CD4-positive, alpha-beta T cell treated with Interferon gamma for 1 hour (primary cell): Measurements from ENCODE around the gene TFB1M.
"Not testable (repeated sequence)": the region's sequence is repeated elsewhere in the genome, so short reads cannot be mapped to it uniquely, and the experiment has no call there.

Experiments
- DNase-seq: peaks from one replicate; pipeline ENCODE4 v3.0.0-alpha.2; 2020

Gene TFB1M

DNA sequence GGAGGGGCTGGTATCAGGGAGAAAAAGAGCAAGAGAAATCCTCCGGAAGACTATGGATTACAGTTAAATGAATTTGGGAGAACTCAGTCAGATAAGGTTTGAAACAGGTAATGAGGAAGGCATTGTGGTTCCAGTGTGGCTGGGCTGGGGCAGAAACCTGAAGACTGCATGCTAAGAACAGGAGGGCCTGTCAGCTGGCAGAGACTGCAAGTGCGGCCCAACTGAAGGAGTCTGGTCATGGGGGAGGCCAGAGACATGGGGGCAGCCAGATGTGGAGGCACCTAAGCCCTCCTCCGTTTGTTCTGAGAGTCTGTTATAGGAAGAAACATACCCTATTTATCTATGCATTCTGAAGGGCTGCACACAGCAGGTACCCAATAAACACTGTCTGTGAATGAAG, 16.6 kb downstream of the TFB1M start:
- no peak for DNase-seq

DNA sequence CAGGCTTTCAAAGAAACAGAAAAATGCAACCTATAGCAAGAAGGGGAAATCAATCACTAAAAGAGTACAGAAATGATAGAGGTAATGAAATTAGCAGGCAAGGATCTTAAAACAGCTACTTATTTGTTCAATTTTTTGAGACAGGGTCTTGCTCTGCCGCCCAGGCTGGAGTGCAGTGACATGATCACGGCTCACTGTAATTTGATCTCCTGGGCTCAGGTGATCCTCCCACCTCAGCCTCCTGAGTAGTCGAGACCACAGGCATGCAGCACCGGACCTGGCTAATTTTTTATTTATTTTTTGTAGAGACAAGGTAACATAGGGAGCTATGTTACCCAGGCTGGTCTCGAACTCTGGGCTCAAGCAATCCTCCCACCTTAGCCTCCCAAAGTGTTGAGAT, 21.6 kb downstream of the TFB1M start:
- DNase-seq: no peak

DNA sequence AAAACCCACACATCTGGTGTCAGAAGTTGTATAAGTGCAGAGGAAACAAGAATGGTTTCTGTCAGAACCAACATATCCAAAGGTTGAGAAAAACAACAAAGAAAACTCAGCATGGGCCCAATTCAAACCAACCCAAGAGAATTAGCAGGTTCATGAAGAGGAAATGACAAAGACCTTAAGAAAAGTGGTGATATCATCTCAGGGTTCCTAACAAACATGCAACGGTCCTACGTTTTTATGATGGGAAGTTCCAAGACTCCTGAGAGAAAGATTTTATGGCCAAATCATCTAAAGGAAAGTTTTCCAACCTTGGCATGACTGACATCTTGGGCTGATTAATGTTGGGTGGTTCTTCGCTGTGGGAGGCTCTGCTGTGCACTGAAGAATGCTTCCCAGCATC, 23.0 kb downstream of the TFB1M start:
- no peak for DNase-seq

DNA sequence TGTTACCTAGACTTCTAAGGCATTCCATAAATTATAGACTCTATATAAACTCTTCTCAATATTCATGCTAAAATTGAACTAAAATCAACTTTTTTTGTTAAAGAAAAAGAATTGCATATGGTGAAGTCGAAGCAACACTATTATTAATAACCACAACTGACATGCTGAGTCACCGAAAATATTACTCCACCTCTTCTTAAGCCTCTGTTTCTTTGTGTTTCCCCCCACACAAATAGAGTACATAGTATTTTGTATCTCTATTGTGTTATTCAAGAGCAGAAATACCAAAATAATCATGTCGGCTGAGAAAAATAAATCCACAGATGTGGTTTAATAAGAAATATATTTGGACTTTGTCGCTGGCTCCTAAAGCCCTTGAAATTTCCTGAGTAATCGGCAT, 23.8 kb downstream of the TFB1M start:
- no peak for DNase-seq

GRCh38 chr6:155287762-155288161, 26.5 kb downstream of the TFB1M start:
- DNase-seq: no peak

- DNase-seq: no peak
Measured at GRCh38 chr6:155284775-155285174, 29.5 kb downstream of the TFB1M start.

GRCh38 chr6:155278319-155279049, 35.8 kb downstream of the TFB1M start:
- no peak for DNase-seq

DNA sequence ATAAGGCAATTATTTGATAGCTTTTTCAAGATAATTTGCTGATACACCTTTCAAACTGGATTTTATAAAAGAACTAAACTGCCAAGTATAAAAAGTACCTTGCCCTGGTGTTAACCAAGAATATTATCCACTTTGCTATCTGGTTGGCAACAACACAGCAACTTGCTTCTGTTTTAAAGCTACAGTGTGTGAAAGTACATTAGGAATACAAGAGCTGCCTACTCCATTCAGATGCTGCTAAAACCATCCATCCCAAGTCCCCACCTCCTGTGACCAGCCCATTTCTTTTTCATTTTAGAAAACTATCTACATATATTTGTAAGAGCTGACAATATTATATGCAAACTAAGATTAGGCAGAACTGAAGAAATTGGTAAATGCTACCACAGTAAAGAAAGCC, 37.6 kb downstream of the TFB1M start:
- DNase-seq: no peak

GRCh38 chr6:155275808-155276480, 38.3 kb downstream of the TFB1M start:
- no peak for DNase-seq

- no peak for DNase-seq
Measured at GRCh38 chr6:155274533-155274932, 39.8 kb downstream of the TFB1M start.

- DNase-seq: no peak
Measured at GRCh38 chr6:155274106-155274505, 40.2 kb downstream of the TFB1M start.

GRCh38 chr6:155273431-155273830, 40.9 kb downstream of the TFB1M start:
- DNase-seq: no peak

GRCh38 chr6:155272353-155273232, 41.7 kb downstream of the TFB1M start:
- no peak for DNase-seq

DNA sequence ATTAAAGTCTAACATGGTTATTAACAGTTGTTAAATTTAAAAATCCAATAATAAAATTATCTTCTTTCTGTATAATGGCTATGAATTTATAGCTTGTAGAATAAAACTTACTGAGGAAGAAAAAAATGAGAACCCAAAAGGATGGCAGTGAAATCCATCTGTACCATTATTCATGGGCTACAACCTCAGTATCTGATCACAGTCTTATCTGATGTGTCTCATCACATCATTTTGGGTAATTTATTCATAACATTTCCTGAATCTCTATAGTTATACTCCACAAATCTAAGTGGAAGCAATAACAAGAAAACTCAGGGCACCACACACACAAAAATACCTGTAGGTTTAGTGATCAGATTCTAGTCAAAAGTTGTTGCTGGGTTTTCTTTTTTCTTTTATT, 43.1 kb downstream of the TFB1M start:
- DNase-seq: no peak

- no peak for DNase-seq
Measured at GRCh38 chr6:155270561-155271091, 43.7 kb downstream of the TFB1M start.

DNA sequence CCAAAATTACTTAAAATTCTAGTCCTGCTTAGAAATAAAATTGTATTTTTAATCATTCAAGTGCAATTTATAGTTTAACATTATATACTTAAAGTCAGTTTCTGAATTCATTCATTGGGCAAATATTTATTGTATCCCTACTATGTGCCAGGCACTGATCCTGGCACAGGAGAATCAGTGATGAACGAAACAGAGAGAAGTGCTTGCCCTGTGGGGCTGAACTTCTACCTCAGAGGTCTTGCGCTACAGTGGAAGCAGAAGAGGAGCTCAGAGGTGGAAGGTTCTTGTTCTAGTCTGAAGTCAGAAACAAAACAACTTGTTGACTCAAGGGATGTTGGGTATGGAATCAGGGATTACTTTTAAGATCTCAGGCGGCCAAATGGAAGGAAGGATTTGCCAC, 44.5 kb downstream of the TFB1M start:
- no peak for DNase-seq

GRCh38 chr6:155268088-155268867, 46.0 kb downstream of the TFB1M start:
- not testable (repeated sequence) for DNase-seq

DNA sequence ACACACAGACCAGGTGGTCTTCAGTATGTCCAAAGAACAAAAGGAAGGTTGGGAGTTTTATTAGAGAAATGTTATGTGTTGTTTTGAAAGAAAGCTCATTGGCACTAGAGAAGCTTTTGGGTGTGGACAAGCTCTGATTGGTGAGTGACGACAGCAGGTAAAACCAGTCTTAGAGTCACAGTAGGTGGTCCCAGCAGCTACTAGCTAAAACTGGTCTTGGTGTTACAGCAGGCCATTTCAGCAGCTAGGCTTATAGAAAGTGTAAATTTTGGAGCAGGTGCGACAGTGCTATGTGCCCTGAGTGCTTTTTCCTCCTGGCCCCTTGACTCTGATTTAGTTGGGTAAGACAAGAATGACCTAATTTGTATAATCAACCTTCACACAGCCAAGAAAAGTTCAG, 46.9 kb downstream of the TFB1M start:
- no peak for DNase-seq

DNA sequence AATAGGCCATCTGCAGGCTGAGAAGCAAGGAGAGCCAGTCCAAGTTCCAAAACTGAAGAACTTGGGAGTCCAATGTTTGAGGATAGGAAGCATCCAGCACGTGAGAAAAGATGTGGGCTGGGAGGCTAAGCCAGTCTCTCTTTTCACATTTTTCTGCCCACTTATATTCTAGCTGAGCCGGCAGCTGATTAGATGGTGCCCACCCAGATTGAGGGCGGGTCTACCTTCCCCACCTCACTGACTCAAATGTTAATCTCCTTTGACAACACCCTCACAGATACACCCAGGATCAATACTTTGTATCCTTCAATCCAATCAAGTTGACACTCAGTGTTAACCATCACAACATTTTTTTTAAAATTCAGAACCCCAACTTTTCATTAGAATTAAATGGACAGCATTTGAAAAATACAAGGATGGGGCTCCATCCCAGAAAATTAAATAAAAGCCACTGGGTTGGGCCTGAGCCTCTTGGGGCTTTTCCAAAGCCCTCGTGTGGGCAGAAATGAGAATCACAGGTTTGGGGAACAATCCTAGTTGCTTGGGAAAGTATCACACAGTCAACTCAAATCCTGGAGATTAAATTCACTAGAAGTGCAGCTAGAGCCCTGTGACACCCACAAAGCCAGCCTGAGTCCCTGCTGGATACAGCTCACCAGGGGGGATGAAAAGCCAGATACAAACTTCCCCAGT, 48.3 kb downstream of the TFB1M start:
- DNase-seq: no peak

GRCh38 chr6:155264693-155265320, 49.5 kb downstream of the TFB1M start:
- DNase-seq: no peak

DNA sequence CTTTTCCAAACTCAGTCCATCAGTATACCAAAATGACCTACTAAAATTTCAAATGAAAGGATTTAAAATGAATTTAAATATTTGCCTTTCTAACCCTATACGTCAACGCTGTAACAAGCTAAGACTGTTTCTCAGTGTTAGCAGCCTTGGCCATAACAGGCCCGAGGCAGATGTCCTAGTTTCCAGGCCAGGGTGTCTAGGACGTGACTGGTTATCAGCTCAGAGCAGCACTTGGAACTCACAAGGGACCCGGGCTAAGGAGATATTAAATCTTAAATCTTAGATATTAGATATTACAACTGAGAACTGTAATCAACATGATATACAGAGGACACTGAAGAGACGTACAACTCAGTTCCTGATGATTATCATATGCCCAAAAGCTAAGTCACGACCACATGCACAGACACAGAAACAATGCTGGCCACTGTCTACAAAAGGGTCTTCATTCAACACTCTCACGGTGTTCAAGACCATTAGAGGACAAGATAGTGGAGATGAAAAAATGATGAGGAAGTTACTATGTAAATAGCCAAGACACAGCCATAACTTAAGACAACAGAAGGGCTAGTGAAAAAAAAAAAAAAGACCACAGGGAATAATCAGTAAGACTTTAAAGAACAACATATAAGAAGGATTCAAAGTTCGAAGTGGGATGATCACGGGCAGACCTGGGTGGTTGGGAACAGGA, 50.8 kb downstream of the TFB1M start, which contains the start of gene CLDN20:
TSS of gene CLDN20 (plus strand) at position 641 of the 691 bp plus-strand sequence. CDS start 11,707 bp downstream, outside the sequence.
- DNase-seq: no peak
